GM21367 (cell line): ENCODE measurements around the gene NBPF9.
"Not testable (repeated sequence)": the region's sequence is repeated elsewhere in the genome, so short reads cannot be mapped to it uniquely, and the experiment has no call there.

Experiments
- ATAC-seq: cut with Tn5 transposase; IDR thresholded peaks from one replicate; pipeline ENCODE4 v1.9.1; 2021; ENCODE audit not compliant: unreplicated experiment

NBPF9 gene

GRCh38 chr1:149016626-149017025 lies 86.7 kb downstream of the NBPF9 start:
- ATAC-seq: not testable (repeated sequence)

- ATAC-seq: not testable (repeated sequence)
Measured at GRCh38 chr1:149015522-149015921, 87.8 kb downstream of the NBPF9 start.

DNA sequence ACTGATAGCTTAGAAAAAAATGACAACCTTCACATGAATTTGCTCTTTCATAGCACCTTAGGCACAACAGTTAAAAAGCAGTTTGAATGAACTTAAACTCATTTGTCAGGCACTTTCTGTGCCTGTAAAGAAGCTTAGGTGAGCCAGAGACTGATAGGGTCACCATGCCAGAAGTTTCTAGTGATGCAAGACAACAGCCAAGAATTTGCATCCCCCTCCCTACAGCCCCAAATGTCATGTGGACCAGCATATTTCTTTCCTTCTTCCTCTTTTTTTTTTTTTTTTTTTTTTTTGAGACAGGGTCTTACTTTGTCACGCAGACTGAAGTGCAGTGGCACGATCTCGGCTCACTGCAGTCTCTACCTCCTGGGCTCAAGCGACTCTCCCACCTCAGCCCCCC lies 89.8 kb downstream of the NBPF9 start:
- not testable (repeated sequence) for ATAC-seq

DNA sequence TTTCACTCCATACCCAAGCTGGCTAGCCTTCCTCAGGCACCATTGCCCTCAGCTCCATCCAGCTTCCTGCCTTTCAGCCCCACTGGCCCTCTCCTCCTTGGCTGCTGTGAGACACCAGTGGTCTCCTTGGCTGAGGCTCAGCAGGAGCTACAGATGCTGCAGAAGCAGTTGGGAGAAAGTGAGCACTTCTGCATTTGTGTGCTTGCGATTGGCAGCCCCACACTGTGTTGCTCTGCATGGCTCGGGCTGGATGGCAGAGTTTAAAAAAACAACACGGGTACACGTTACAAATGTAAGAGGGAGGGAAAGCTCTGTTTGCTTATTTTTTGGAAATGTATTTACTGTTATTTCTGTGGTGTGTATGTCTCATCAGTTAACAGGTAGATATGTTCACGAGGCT lies 90.8 kb downstream of the NBPF9 start:
- ATAC-seq: not testable (repeated sequence)

- not testable (repeated sequence) for ATAC-seq
Measured at GRCh38 chr1:149009761-149010160, 93.6 kb downstream of the NBPF9 start.

GRCh38 chr1:149008769-149009168 lies 94.6 kb downstream of the NBPF9 start:
- ATAC-seq: not testable (repeated sequence)

GRCh38 chr1:149008326-149008725 lies 95.0 kb downstream of the NBPF9 start:
- ATAC-seq: not testable (repeated sequence)
